BLaER1 (cell line): Measurements from ENCODE around the gene LRP1.

Experiments
- H3K27ac ChIP-seq: shearing (Covaris generic); formaldehyde crosslinking; 2 replicates; pipeline ENCODE4 v1.8.1; 2022
- H3K27me3 ChIP-seq: shearing (Covaris generic); formaldehyde crosslinking; 2 replicates; pipeline ENCODE4 v1.8.1; 2022
- H3K36me3 ChIP-seq: shearing (Covaris generic); formaldehyde crosslinking; 2 replicates; pipeline ENCODE4 v1.8.1; 2022
- H3K4me1 ChIP-seq: shearing (Covaris generic); formaldehyde crosslinking; 2 replicates; pipeline ENCODE4 v1.8.1; 2022
- H3K4me2 ChIP-seq: shearing (Covaris generic); formaldehyde crosslinking; 2 replicates; pipeline ENCODE4 v1.8.1; 2022
- H3K4me3 ChIP-seq: shearing (Covaris generic); formaldehyde crosslinking; 2 replicates; pipeline ENCODE4 v1.8.1; 2022
- H3K9ac ChIP-seq: shearing (Covaris generic); formaldehyde crosslinking; 2 replicates; pipeline ENCODE4 v1.8.1; 2022
- H3K9me3 ChIP-seq: shearing (Covaris generic); formaldehyde crosslinking; 2 replicates; pipeline ENCODE4 v1.8.1; 2022
- H4K20me1 ChIP-seq: shearing (Covaris generic); formaldehyde crosslinking; 2 replicates; pipeline ENCODE4 v1.8.1; 2022
- Cebpa-rat ChIP-seq: shearing (Covaris generic); IDR thresholded peaks from 2 replicates; pipeline ENCODE4 v1.8.1; 2022

LRP1 gene

DNA sequence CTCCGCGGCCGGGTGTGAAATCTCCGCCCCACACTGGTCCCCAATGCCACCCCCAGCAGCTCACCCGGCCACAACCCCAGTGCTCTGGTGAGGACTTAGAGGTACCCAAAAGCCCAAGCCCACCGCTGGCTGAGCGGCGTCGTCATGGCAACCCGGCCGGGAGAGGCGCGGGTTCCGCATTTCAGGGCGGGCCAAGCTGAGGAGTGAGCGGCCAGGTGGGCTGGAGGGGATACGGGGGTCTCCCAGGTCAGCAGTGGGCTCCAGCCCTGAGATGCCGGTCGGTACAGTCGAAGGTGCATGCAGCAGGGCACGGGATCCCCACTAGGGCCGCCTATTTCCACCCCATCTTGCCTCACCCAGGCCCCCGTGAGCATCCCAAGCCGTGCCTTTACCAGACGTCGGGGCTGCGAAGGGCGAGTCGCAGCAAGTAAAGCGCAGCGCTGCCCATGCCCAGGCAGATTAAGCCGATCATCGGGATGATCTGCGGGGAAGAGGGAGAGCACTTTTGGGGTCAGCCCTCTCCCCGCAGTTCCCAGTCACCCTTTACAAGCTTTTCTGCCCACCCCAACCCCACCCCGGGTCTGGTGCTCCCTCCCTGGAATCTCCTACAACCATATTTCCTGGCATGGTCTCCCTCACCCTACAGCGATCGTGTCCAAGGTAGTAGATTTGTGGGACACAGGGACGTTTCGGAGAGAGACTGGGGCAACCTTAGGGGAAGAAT is 108.1 kb downstream of the LRP1 start:
- peaks cover 88% of the 10 kb centered on the region for H3K4me1 ChIP-seq
- H3K9ac ChIP-seq = no peak overlapping the region
- no peak for TF ChIP-seq Cebpa-rat
- no peak overlapping the region for H3K4me3 ChIP-seq
- H3K36me3 ChIP-seq = peaks cover 47% of the 10 kb centered on the region
- 0 out of 2 replicates have a peak overlapping the region, but pooled peaks have one; percentile 7 for H3K4me2 ChIP-seq
- peaks cover 84% of the 10 kb centered on the region for H4K20me1 ChIP-seq
- no peak overlapping the region for H3K27ac ChIP-seq
- no peaks in the 10 kb centered on the region for H3K9me3 ChIP-seq
- H3K27me3 ChIP-seq = peaks cover 95% of the 10 kb centered on the region

DNA sequence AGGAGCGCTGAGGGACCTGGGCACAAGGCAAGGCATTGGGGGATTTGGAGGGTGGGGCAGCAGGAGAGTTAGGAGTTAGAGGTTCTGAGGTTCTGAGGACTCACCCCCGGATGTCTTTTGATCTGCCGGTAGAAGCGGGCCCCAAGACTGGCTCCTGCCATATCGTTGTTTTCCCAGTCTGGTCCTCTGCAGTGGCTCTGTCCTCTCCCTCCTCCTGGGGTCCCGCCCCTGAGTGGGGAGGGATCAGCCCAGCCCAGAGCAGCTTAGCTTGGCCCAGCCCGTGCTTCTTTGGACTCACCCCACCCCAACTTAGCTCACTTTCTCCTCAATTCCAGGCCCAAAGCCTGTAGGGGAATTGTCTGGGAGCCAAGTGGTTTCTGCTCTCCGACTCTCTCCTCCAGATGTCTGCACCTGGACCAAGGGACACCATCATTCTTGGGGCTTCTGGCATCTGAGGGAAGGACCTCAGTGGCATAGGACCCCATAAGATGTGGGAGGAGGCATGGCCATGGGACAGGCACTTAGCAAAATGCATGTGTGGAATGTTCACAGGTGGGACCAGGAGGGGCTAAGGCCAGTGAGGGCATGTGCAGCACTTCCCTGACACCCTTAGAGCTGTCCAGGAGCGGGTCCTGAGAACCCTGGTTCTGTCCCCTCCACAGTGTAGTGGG is 108.8 kb downstream of the LRP1 start:
- Histone ChIP-seq H3K9ac (no peak overlapping the region), H3K27me3 (peaks cover 100% of the 10 kb centered on the region), H3K9me3 (no peaks in the 10 kb centered on the region), H3K4me2 (no peak overlapping the region; the same call in 1 of the 2 replicates), H3K36me3 (peaks cover 40% of the 10 kb centered on the region), H3K4me1 (peaks cover 88% of the 10 kb centered on the region), H3K27ac (no peak overlapping the region), H3K4me3 (no peak overlapping the region), H4K20me1 (peaks cover 84% of the 10 kb centered on the region)
- no peak for TF ChIP-seq Cebpa-rat

DNA sequence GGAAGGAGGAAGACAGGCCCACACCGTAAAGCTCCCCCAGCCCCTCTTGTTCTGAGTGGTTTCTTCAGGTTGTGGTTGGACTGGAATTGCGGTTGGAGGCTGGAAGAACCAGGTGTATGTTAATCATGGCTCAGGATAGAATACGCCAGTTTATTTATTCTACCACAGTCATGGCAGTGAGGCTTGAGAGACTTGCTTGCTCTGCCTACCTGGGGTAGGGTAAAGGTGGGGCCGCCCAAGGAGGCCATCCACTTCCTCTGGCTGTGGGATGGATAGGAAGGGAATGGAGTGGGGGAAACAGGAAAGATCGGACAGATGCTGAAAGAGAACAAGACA is 109.3 kb downstream of the LRP1 start:
- TF ChIP-seq Cebpa-rat = no peak
- Histone ChIP-seq H3K9me3 (no peaks in the 10 kb centered on the region), H3K9ac (no peak overlapping the region), H4K20me1 (peaks cover 84% of the 10 kb centered on the region), H3K4me3 (peak overlapping the region; percentile 77), H3K4me1 (peaks cover 88% of the 10 kb centered on the region), H3K4me2 (peak overlapping the region; percentile 97), H3K36me3 (peaks cover 35% of the 10 kb centered on the region), H3K27ac (no peak overlapping the region), H3K27me3 (peaks cover 100% of the 10 kb centered on the region)

DNA sequence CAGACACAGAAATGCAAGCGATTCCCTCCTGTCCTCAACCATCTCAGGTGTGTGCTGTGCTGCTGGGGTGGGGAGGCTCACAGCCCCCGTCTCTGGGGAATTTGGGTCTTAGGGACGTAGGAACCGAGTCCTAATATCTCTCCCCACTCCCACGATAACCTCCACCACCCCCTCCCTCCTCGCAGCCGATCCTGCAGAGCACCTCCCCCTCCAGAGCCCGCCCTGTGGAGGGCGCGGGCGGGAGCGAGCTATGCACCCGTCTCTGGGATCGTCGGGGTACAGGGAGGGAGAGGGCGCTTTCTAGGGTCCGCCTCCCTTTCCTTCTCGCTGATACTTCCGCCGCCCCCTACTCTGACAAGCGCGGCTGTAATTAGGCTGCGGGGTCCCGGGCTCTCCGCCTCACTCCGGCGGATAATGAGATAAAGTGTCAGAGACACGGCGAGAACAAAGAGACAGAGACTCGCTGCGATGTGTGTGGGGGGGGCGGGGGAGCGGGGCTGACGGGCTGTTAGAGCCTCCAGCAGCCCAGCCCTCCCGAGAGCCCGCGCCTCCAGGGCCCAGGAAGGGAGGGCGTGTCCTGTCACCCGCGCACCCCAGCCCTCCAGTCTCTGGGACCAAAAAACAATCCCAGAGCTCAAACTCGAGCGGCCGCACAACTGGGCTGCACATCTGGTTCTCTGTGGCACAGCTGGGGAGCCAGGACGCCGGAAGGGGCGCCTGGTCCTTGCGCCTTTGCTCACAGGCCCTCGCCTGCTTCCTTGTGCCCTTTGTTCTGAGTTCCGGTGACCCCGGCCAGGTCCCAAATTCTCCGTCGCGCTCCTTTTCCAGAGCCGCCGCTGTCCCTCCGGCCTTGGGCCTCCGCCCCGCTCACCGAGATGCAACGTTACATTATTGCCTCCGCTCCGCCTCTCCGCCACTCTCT is 109.9 kb downstream of the LRP1 start:
- TF ChIP-seq Cebpa-rat = no peak
- peaks cover 29% of the 10 kb centered on the region for H3K36me3 ChIP-seq
- H3K4me3 ChIP-seq = peak overlapping the region; percentile 77
- peaks cover 88% of the 10 kb centered on the region for H3K4me1 ChIP-seq
- peaks cover 100% of the 10 kb centered on the region for H3K27me3 ChIP-seq
- no peak overlapping the region for H3K27ac ChIP-seq
- H3K9me3 ChIP-seq = no peaks in the 10 kb centered on the region
- peak overlapping the region; percentile 97 for H3K4me2 ChIP-seq
- peak overlapping the region; percentile 43; the same call in 1 of the 2 replicates for H3K9ac ChIP-seq
- peaks cover 84% of the 10 kb centered on the region for H4K20me1 ChIP-seq

DNA sequence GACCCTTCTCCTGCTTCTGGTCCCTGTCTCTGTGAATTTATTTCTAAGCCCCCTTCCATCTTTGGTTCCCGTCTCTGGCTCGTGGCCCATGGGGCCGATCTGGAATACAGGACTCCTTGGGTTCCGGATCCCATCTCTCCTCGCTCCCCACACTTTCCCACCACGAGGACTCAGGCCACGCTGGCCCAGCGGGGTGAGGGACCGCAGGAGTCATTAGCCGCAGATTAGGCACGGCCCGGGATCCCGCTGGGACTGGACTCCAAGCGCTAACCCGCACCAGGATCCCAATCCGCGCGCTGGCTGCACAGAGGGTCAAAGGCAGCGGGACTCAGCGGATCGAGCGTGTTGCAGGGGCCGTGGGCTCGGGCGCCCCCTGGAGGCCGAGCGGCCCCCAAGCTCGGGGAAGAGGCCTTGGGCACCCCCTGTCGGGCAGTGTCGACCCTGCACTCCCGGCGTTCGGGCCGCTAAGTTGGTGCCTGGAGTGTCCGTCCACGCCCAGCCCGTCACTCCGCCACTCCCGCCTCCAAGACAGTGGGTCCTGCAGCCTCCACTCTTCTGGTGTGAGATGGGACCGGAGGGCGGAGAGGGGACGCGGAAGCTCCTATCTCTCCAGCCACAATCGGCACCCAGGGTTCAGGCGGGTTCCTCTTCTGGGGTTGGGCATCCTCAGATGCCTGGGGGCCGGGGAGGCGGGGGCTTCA is 110.7 kb downstream of the LRP1 start:
- Histone ChIP-seq H3K27ac (peak overlapping the region; percentile 84; the same call in 1 of the 2 replicates), H3K4me2 (peak overlapping the region; percentile 97), H4K20me1 (peaks cover 78% of the 10 kb centered on the region), H3K36me3 (peaks cover 21% of the 10 kb centered on the region), H3K4me1 (peaks cover 88% of the 10 kb centered on the region), H3K4me3 (peak overlapping the region; percentile 77), H3K9ac (peak overlapping the region; percentile 83), H3K9me3 (no peaks in the 10 kb centered on the region), H3K27me3 (peaks cover 100% of the 10 kb centered on the region)
- no peak for TF ChIP-seq Cebpa-rat

DNA sequence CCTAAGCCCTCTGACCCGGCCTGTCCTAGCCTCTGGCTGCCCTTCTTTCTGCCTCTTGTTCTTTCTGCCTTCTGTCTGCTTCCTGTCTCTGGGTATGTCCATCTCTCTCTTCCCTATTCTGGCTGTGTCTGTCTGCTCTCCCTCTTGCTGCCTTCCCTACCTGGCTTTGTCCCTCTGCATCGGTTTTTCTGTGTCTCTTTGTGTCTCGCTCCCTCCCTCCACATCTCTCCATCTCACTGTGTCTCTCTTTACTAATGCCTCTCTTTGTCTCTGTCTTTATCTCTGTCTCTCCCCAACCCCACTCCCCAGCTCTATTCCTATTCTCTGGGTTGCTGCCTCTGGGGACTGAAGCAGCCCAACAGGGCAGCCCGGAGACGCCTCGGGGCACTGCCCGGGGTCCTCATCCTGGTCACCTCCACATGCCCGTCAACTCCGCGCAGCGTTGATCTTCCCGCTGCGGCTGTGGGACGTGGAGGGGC is 111.3 kb downstream of the LRP1 start:
- H3K9me3 ChIP-seq = no peaks in the 10 kb centered on the region
- no peak for TF ChIP-seq Cebpa-rat
- peak overlapping the region; percentile 84 for H3K27ac ChIP-seq
- peak overlapping the region; percentile 77 for H3K4me3 ChIP-seq
- peaks cover 71% of the 10 kb centered on the region for H4K20me1 ChIP-seq
- peak overlapping the region; percentile 97 for H3K4me2 ChIP-seq
- peaks cover 100% of the 10 kb centered on the region for H3K27me3 ChIP-seq
- peak overlapping the region; percentile 83 for H3K9ac ChIP-seq
- peaks cover 84% of the 10 kb centered on the region for H3K4me1 ChIP-seq
- H3K36me3 ChIP-seq = peaks cover 15% of the 10 kb centered on the region

DNA sequence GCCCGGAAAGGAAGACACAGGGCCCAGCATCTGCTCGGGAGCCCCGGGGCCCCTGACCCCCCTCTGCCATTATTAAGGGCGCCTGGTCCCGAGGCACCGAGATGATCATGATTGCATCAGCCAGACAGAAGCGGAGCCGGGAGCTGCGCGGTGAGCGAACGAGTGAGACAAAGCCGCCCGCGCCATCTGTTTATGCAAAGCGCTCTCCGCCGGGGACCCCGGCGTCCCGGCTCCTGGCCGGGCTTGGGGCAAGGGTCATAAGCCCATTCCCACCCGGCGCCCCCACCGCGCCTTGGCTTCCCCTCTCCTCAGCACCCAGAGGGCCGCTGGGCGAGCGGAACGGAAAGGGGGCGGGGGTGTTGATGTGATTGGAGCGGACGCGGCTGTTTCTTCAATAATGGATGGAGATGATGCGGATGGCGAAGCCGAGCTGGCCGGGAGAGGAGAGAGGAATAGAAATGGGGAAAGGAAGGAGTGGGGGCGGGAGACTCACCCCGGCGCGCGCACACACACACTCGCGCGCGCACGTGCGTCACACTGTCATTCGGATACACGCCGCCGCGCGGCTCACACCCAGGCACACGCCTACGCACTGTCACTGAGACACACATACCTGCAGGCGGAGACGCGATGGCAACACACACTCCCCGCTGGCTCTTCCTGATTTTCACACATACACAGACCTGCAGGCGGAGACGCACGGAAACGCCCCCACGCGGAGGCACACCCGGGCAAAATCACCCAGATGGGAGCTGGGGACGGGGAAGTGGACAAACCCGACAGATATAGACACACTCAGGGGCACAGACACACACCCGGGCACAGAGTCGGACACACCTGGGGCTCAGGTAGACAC is 112.0 kb downstream of the LRP1 start:
- peak; percentile 44; the same call in 1 of the 2 replicates for TF ChIP-seq Cebpa-rat
- Histone ChIP-seq H3K36me3 (peaks cover 9% of the 10 kb centered on the region), H3K4me1 (peaks cover 77% of the 10 kb centered on the region), H3K27ac (peak overlapping the region; percentile 84), H3K9me3 (no peaks in the 10 kb centered on the region), H3K4me2 (peak overlapping the region; percentile 97), H3K9ac (peak overlapping the region; percentile 83), H3K27me3 (peaks cover 100% of the 10 kb centered on the region), H4K20me1 (peaks cover 65% of the 10 kb centered on the region), H3K4me3 (peak overlapping the region; percentile 77)

DNA sequence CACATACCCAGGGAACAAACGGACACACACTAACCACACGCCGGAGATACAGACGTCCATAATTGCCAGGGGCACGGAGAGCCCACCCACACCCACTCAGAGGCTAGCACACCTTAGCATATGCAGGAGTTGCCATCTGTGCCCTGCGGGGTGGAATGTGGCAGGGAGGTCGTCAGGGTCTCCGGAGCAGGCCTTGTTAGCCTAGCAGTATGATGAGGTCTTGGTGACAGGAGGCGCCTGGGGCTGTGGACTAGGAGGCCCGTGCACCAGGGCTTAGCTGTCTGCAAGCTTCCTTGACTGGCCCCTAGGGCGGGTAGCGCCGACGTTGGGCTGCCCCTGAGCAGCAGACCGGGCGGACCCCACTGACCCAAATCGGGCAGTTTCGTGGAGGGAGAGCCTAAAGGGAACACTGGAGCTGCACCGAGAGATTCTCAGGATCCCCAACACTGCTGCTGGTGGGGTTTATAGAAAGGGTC is 112.7 kb downstream of the LRP1 start:
- Histone ChIP-seq H3K27me3 (peaks cover 94% of the 10 kb centered on the region), H3K4me1 (peaks cover 70% of the 10 kb centered on the region), H3K9ac (peak overlapping the region; percentile 83; the same call in 1 of the 2 replicates), H3K4me3 (peak overlapping the region; percentile 77), H3K9me3 (no peaks in the 10 kb centered on the region), H3K27ac (no peak overlapping the region), H3K4me2 (peak overlapping the region; percentile 97), H3K36me3 (peaks cover 2% of the 10 kb centered on the region; the same call in 1 of the 2 replicates), H4K20me1 (peaks cover 58% of the 10 kb centered on the region)
- no peak for TF ChIP-seq Cebpa-rat
